ENCODE results near the gene IRF1. TPM values are rescaled to one million over a fixed set of nuclear protein-coding genes. Genes with fewer than 3 reads are reported as not detected.

IRF1 gene
- total RNA-seq, 1 experiment from 2014 or later, result 5.7 TPM

DNA sequence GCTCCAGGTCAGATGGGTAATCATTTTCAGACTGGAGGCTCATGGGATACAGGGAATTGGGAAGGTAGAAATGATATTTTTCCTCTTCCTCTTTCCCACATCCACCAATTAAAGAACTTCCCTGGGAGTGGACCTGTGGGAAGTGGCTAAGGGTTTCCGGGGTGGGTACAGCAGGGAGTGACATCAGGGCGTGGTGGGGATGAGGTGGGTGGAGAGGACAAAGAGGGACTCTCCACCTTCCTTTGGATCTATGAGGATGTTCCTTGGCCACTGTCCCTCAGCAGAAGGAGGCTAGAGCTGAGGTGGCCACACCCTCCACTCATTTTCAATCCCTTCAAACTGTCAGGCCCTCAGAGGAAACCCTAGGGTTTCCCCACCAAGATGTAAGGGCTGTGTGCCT lies 54.7 kb downstream of the IRF1 start:
- intact Hi-C loops (cut with micrococcal nuclease; ENCODE audit: unreplicated experiment), result no loop called here
- Histone ChIP-seq H3K4me3 (ENCODE audit: low read depth, low read length, poor library complexity, severe bottlenecking) (no peak overlapping the region), H3K4me1 (ENCODE audit: insufficient read depth, low read length, poor library complexity, severe bottlenecking) (peaks cover 11% of the 10 kb centered on the region), H3K27me3 (replicated peaks; ENCODE audit: insufficient read depth, low read depth, low read length, poor library complexity) (no peaks in the 10 kb centered on the region), H3K9me3 (ENCODE audit: low read depth, low read length, poor library complexity, severe bottlenecking) (no peaks in the 10 kb centered on the region), H3K27ac (ENCODE audit: low read depth, low read length, poor library complexity, severe bottlenecking) (no peak overlapping the region), H3K36me3 (ENCODE audit: insufficient read depth, low read length, poor library complexity, severe bottlenecking) (no peaks in the 10 kb centered on the region)
- CTCF ChIA-PET, result no interaction called here
- POLR2A ChIA-PET (ENCODE audit: low non-redundant PET), result no interaction called here
- no peak for DNase-seq (ENCODE audit: low spot score)
- no TSS peak for BruUV-seq (replicated peaks)
- TF ChIP-seq EZH2 (IDR thresholded peaks at IDR 0.05; ENCODE audit: borderline replicate concordance, low read depth, low read length, poor library complexity, severe bottlenecking), result no peak
- TF ChIP-seq, protein P1, sequence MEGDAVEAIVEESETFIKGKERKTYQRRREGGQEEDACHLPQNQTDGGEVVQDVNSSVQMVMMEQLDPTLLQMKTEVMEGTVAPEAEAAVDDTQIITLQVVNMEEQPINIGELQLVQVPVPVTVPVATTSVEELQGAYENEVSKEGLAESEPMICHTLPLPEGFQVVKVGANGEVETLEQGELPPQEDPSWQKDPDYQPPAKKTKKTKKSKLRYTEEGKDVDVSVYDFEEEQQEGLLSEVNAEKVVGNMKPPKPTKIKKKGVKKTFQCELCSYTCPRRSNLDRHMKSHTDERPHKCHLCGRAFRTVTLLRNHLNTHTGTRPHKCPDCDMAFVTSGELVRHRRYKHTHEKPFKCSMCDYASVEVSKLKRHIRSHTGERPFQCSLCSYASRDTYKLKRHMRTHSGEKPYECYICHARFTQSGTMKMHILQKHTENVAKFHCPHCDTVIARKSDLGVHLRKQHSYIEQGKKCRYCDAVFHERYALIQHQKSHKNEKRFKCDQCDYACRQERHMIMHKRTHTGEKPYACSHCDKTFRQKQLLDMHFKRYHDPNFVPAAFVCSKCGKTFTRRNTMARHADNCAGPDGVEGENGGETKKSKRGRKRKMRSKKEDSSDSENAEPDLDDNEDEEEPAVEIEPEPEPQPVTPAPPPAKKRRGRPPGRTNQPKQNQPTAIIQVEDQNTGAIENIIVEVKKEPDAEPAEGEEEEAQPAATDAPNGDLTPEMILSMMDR (conservative IDR thresholded peaks at IDR 0.05; ENCODE audit: low read depth, low read length), result no peak

GRCh38 chr5:132435447-132435846 lies 55.1 kb downstream of the IRF1 start:
- H3K4me3 ChIP-seq (ENCODE audit: low read depth, low read length, poor library complexity, severe bottlenecking), result no peak overlapping the region
- no peak for DNase-seq (ENCODE audit: low spot score)
- no TSS peak for BruUV-seq (replicated peaks)
- no peak for TF ChIP-seq EZH2 (IDR thresholded peaks at IDR 0.05; ENCODE audit: borderline replicate concordance, low read depth, low read length, poor library complexity, severe bottlenecking)
- TF ChIP-seq, protein P1 (conservative IDR thresholded peaks at IDR 0.05; ENCODE audit: low read depth, low read length), result no peak
- H3K27ac ChIP-seq (ENCODE audit: low read depth, low read length, poor library complexity, severe bottlenecking), result no peak overlapping the region
- POLR2A ChIA-PET (ENCODE audit: low non-redundant PET), result no interaction called here
- intact Hi-C loops (cut with micrococcal nuclease; ENCODE audit: unreplicated experiment), result no loop called here
- no peaks in the 10 kb centered on the region for H3K27me3 ChIP-seq (replicated peaks; ENCODE audit: insufficient read depth, low read depth, low read length, poor library complexity)
- H3K4me1 ChIP-seq (ENCODE audit: insufficient read depth, low read length, poor library complexity, severe bottlenecking), result peaks cover 11% of the 10 kb centered on the region
- H3K36me3 ChIP-seq (ENCODE audit: insufficient read depth, low read length, poor library complexity, severe bottlenecking), result no peaks in the 10 kb centered on the region
- H3K9me3 ChIP-seq (ENCODE audit: low read depth, low read length, poor library complexity, severe bottlenecking), result no peaks in the 10 kb centered on the region
- CTCF ChIA-PET, result no interaction called here

DNA sequence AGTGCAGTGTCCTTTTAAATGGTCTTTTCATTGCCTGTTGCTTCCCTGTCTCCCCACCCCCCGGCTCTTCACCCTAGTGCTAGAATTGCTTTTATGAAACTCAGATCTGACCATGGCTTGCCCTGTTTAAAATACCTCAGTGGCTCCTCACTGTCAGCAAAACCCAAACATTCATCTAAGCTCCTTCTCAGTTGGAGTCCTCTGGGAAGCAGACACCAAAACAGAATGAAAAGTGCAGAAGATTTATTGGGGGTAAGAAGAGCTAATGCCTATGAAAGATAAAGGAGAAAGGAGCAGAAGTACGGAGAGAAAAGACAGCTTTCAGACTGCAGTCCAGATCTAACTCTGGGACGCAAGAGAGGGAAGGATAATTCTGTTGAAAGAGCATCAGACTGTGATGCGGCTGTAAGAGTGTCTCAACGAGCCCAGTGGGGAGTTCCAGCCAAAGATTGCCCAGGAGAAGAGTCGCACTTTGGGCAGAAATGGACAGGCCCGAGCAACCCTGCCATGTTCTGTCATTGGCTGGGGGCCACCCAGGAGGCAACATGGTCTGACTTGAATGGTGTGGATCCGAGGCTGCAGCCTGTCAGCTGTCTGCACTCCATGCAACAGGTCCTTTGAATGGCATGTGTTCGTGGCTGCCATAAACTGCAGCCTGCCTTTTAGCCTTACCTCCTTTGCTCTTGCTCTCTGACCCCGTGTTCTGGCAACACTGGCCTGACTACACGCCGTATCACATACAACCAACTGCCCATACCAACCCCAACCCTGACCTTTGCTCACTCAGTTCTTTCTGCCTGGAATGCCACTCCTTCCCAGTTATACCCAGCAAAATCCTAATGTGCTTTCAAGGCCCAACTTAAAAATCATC lies 55.9 kb downstream of the IRF1 start:
- BruUV-seq (replicated peaks), result no TSS peak
- ChIA-PET CTCF (no interaction called here), POLR2A (ENCODE audit: low non-redundant PET) (no interaction called here)

More for the DNA sequence above, 55.9 kb downstream of the IRF1 start:
- no peak overlapping the region for H3K4me3 ChIP-seq (ENCODE audit: low read depth, low read length, poor library complexity, severe bottlenecking)
- no peaks in the 10 kb centered on the region for H3K36me3 ChIP-seq (ENCODE audit: insufficient read depth, low read length, poor library complexity, severe bottlenecking)
- H3K27me3 ChIP-seq (replicated peaks; ENCODE audit: insufficient read depth, low read depth, low read length, poor library complexity), result no peaks in the 10 kb centered on the region
- H3K27ac ChIP-seq (ENCODE audit: low read depth, low read length, poor library complexity, severe bottlenecking), result no peak overlapping the region
- no peak for TF ChIP-seq EZH2 (IDR thresholded peaks at IDR 0.05; ENCODE audit: borderline replicate concordance, low read depth, low read length, poor library complexity, severe bottlenecking)
- TF ChIP-seq, protein P1 (conservative IDR thresholded peaks at IDR 0.05; ENCODE audit: low read depth, low read length), result no peak
- no peaks in the 10 kb centered on the region for H3K9me3 ChIP-seq (ENCODE audit: low read depth, low read length, poor library complexity, severe bottlenecking)
- H3K4me1 ChIP-seq (ENCODE audit: insufficient read depth, low read length, poor library complexity, severe bottlenecking), result peaks cover 11% of the 10 kb centered on the region
- DNase-seq (ENCODE audit: low spot score), result no peak
- intact Hi-C loops (cut with micrococcal nuclease; ENCODE audit: unreplicated experiment), result no loop called here

Data from A673 (cell line).